ENCODE results near the gene EEFSEC. TPM values are rescaled to one million over a fixed set of nuclear protein-coding genes. Genes with fewer than 3 reads are reported as not detected.

EEFSEC gene
- total and polyA plus RNA-seq, 2 of the 8 experiments (the other 6 are each of a cell fraction or from before 2014, with no cell fraction given) = 13.1 to 19.8 TPM

DNA sequence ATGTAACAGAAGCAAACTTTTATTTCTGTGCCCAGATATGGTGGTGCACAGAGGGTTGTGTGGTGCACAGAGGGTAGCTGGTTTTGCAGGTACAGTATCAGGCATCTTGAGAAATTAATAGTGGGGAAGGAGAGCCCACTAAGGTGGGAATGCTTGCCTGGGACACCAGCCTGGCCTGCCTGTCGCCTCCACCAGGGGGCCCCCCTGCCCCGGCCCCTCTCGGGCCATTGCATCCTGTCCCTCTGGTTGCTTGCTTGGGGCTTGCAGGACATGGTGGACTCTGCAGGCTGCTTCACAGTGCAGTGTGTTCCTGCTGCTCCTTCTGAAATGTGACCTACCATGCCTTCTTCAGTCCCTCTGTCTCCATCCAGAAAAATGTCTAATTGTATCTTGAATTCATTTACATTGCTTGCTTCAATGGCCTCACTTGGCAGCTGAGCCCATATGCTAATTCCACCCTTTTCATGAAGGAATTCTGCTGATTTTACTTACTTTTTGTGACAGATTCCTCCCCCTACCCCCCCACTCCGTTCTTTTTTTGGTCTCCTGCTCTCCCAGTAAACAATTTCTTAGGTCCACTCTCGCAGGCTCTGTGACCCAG, 73.6 kb downstream of the EEFSEC start:
- ChIA-PET CTCF (ENCODE audit: partially characterized antibody) (interaction anchor here (0.5 to 7.5 kb wide), 54 partner anchors 8 to 346 kb away, joined by 3 to 108 read pairs (median 5); partner anchors contain the start of gene RUVBL1), POLR2A (ENCODE audit: partially characterized antibody) (interaction anchor here (0.9 to 1.8 kb wide), 2 partner anchors 53 to 103 kb away, joined by 3 to 4 read pairs; partner anchors contain the start of gene RUVBL1)
- H2BK5ac ChIP-seq (ENCODE audit: low read depth, low read length) = no peak overlapping the region
- no peaks in the 10 kb centered on the region for H3K79me2 ChIP-seq (ENCODE audit: control insufficient read depth in 1 of 2, insufficient read depth in 2 of 2, low read length in 2 of 2)
- no peaks in the 10 kb centered on the region for H3K79me1 ChIP-seq (ENCODE audit: low read depth, low read length)
- no peak overlapping the region for H3K23ac ChIP-seq (ENCODE audit: insufficient read length)
- no peak overlapping the region for H4K91ac ChIP-seq (replicated peaks; ENCODE audit: insufficient read length, low read length)
- H2BK120ac ChIP-seq (replicated peaks; ENCODE audit: low read depth, low read length) = no peak overlapping the region
- H2BK20ac ChIP-seq (ENCODE audit: low read length) = no peak overlapping the region
- H2BK12ac ChIP-seq (ENCODE audit: low read depth, low read length) = peak overlapping the region; percentile 54; the same call in 1 of the 2 replicates
- H2AK5ac ChIP-seq (ENCODE audit: low read depth, low read length) = no peak overlapping the region
- no peaks in the 10 kb centered on the region for H3K23me2 ChIP-seq (ENCODE audit: low read depth, low read length)
- H3K9me3 ChIP-seq (ENCODE audit: insufficient read depth in 2 of 2, low read depth in 1 of 2, low read length in 1 of 2) = peaks cover 11 to 15% of the 10 kb centered on the region in 2 experiments
- H3K4me1 ChIP-seq (replicated peaks in 1 of 4; ENCODE audit: control insufficient read depth in 3 of 4, insufficient read depth in 4 of 4, low read length in 3 of 4) = peaks cover 2 to 3% (median 2%) of the 10 kb centered on the region in 4 experiments; a peak in 5 of 7 replicates
- DNase-seq (ENCODE audit: low read depth in 1 of 2, low spot score in 2 of 2) = peak; percentile 29 to 88
- H4K5ac ChIP-seq (ENCODE audit: insufficient read length, low read depth, low read length) = no peak overlapping the region
- H3K27me3 ChIP-seq (replicated peaks in 1 of 4; ENCODE audit: control insufficient read depth in 3 of 4, extremely low read depth in 1 of 4, insufficient read depth in 3 of 4, low read length in 3 of 4) = no peaks in the 10 kb centered on the region; a peak in 1 of 7 replicates
- no peak overlapping the region for H3K4ac ChIP-seq (replicated peaks; ENCODE audit: insufficient read length, low read depth, low read length)
- no peak overlapping the region for H4K8ac ChIP-seq (ENCODE audit: extremely low read depth, insufficient read depth, low read length)
- no peak overlapping the region for H3K27ac ChIP-seq (ENCODE audit: low read depth, low read length)
- H3K4me2 ChIP-seq (ENCODE audit: insufficient read depth in 1 of 2, low read depth in 2 of 2, low read length in 2 of 2) = no peak overlapping the region
- no peaks in the 10 kb centered on the region for H4K20me1 ChIP-seq (replicated peaks in 1 of 2; ENCODE audit: control insufficient read depth in 1 of 2, insufficient read depth in 2 of 2, low read length in 2 of 2)
- H3K56ac ChIP-seq (replicated peaks; ENCODE audit: insufficient read length, low read depth, low read length) = no peak overlapping the region
- FAIRE-seq = no peak
- no peaks in the 10 kb centered on the region; a peak in 1 of 8 replicates for H3K36me3 ChIP-seq (ENCODE audit: control insufficient read depth in 2 of 4, insufficient read depth in 4 of 4, low read length in 3 of 4)
- H2AFZ ChIP-seq (ENCODE audit: low read length) = no peak overlapping the region
- WGBS, 2 experiments (ENCODE audit: extremely low coverage in 1 of 2, insufficient coverage in 1 of 2, insufficient read length in 1 of 2, insufficient replicate concordance in 2 of 2, low coverage in 1 of 2, low lambda C conversion rate in 2 of 2, missing lambda C conversion rate in 1 of 2) = 45% methylated on average over 5 of the region's 5 CpGs; no CpG with 5 or more reads in 1 of the 2 experiments
- H3K18ac ChIP-seq (ENCODE audit: extremely low read depth, low read length) = no peak overlapping the region
- H2BK15ac ChIP-seq (ENCODE audit: low read length) = no peak overlapping the region
- H3K9ac ChIP-seq (replicated peaks in 1 of 4; ENCODE audit: extremely low read depth in 1 of 4, low read depth in 3 of 4, low read length in 3 of 4) = no peak overlapping the region
- no peak overlapping the region for H3K14ac ChIP-seq (ENCODE audit: insufficient read length)
- H3K4me3 ChIP-seq (ENCODE audit: extremely low read depth in 1 of 4, insufficient read depth in 2 of 4, low read depth in 3 of 4, low read length in 4 of 4) = no peak overlapping the region
- TF ChIP-seq, protein P1, sequence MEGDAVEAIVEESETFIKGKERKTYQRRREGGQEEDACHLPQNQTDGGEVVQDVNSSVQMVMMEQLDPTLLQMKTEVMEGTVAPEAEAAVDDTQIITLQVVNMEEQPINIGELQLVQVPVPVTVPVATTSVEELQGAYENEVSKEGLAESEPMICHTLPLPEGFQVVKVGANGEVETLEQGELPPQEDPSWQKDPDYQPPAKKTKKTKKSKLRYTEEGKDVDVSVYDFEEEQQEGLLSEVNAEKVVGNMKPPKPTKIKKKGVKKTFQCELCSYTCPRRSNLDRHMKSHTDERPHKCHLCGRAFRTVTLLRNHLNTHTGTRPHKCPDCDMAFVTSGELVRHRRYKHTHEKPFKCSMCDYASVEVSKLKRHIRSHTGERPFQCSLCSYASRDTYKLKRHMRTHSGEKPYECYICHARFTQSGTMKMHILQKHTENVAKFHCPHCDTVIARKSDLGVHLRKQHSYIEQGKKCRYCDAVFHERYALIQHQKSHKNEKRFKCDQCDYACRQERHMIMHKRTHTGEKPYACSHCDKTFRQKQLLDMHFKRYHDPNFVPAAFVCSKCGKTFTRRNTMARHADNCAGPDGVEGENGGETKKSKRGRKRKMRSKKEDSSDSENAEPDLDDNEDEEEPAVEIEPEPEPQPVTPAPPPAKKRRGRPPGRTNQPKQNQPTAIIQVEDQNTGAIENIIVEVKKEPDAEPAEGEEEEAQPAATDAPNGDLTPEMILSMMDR (IDR thresholded peaks at IDR 0.05; ENCODE audit: control extremely low read depth in 1 of 3, insufficient read depth in 1 of 3, low read depth in 1 of 3, low read length in 3 of 3) = peak; percentile 89 to 97 (median 90)
- TF ChIP-seq BRCA1 (IDR thresholded peaks at IDR 0.05; ENCODE audit: low read depth, low read length) (no peak), GABPA (IDR thresholded peaks at IDR 0.05; ENCODE audit: borderline replicate concordance, insufficient read depth, low read length) (0 out of 2 replicates have a peak, but pooled peaks have one; percentile 40), JUND (IDR thresholded peaks at IDR 0.05; ENCODE audit: low read length) (no peak), RAD21 (IDR thresholded peaks at IDR 0.05 in 1 of 2, conservative IDR thresholded peaks at IDR 0.05 in 1 of 2; ENCODE audit: low read depth in 2 of 2, low read length in 2 of 2) (peak; percentile 81 to 91), SP2 (IDR thresholded peaks at IDR 0.05; ENCODE audit: low read length) (no peak), GTF2F1 (IDR thresholded peaks at IDR 0.05; ENCODE audit: borderline replicate concordance, low read depth, low read length) (no peak)
- TF ChIP-seq, protein P2, sequence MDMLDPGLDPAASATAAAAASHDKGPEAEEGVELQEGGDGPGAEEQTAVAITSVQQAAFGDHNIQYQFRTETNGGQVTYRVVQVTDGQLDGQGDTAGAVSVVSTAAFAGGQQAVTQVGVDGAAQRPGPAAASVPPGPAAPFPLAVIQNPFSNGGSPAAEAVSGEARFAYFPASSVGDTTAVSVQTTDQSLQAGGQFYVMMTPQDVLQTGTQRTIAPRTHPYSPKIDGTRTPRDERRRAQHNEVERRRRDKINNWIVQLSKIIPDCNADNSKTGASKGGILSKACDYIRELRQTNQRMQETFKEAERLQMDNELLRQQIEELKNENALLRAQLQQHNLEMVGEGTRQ (IDR thresholded peaks at IDR 0.05; ENCODE audit: low read length) = no peak
